ENCODE data around the gene GALNT17.
"Not testable (repeated sequence)": the region's sequence is repeated elsewhere in the genome, so short reads cannot be mapped to it uniquely, and the experiment has no call there.

GALNT17 gene

GRCh38 chr7:71706597-71706975, 574.6 kb downstream of the GALNT17 start:
- DNase-seq: no peak

- no peak for DNase-seq
These were observed 575.1 kb downstream of the GALNT17 start for GRCh38 chr7:71707041-71707440.

GRCh38 chr7:71708710-71709109, 576.8 kb downstream of the GALNT17 start:
- DNase-seq: no peak

- DNase-seq: no peak
These were observed 578.5 kb downstream of the GALNT17 start for GRCh38 chr7:71710442-71710841.

GRCh38 chr7:71712653-71713180, 580.8 kb downstream of the GALNT17 start:
- DNase-seq: no peak

- DNase-seq: no peak
These were observed 584.7 kb downstream of the GALNT17 start for GRCh38 chr7:71716690-71717089.

- no peak for DNase-seq
These were observed 586.6 kb downstream of the GALNT17 start for GRCh38 chr7:71718563-71718962.

GRCh38 chr7:71721742-71722141, 589.8 kb downstream of the GALNT17 start:
- DNase-seq: no peak

GRCh38 chr7:71723859-71724258, 591.9 kb downstream of the GALNT17 start:
- DNase-seq: no peak

- DNase-seq: no peak
These were observed 595.4 kb downstream of the GALNT17 start for GRCh38 chr7:71727347-71727746.

GRCh38 chr7:71731740-71732139, 599.8 kb downstream of the GALNT17 start:
- no peak for DNase-seq

- peak; percentile 40 for DNase-seq
These were observed 601.3 kb downstream of the GALNT17 start for GRCh38 chr7:71733107-71733870.

- peak; percentile 37 for DNase-seq
These were observed 604.1 kb downstream of the GALNT17 start for GRCh38 chr7:71735961-71736556.

- DNase-seq: not testable (repeated sequence)
These were observed 606.1 kb downstream of the GALNT17 start for GRCh38 chr7:71737931-71738540.

GRCh38 chr7:71739520-71740173, 607.7 kb downstream of the GALNT17 start:
- DNase-seq: no peak

- DNase-seq: no peak
These were observed 608.2 kb downstream of the GALNT17 start for GRCh38 chr7:71740174-71740560.

GRCh38 chr7:71746006-71746405, 614.1 kb downstream of the GALNT17 start:
- DNase-seq: no peak

GRCh38 chr7:71750290-71750689, 618.3 kb downstream of the GALNT17 start:
- no peak for DNase-seq

GRCh38 chr7:71752171-71752935, 620.4 kb downstream of the GALNT17 start:
- DNase-seq: no peak

- no peak for DNase-seq
These were observed 621.3 kb downstream of the GALNT17 start for GRCh38 chr7:71753236-71753635.

- DNase-seq: no peak
These were observed 622.2 kb downstream of the GALNT17 start for GRCh38 chr7:71753956-71754664.

GRCh38 chr7:71754828-71755227, 622.9 kb downstream of the GALNT17 start:
- no peak for DNase-seq
